Measurements from ENCODE around the gene FOXP1.

FOXP1 gene

GRCh38 chr3:71035314-71035713, 548.2 kb downstream of the FOXP1 start:
- no peak overlapping the region for H3K4me3 ChIP-seq (ENCODE audit: low read length)
- no peak overlapping the region for H2AFZ ChIP-seq (ENCODE audit: low read depth, low read length)
- H4K20me1 ChIP-seq (ENCODE audit: insufficient read depth, low read length): peaks cover 96% of the 10 kb centered on the region
- H3K9ac ChIP-seq (ENCODE audit: low read length): no peak overlapping the region
- peaks cover 100% of the 10 kb centered on the region for H3K79me2 ChIP-seq (ENCODE audit: low read length)
- no peaks in the 10 kb centered on the region for H3K9me3 ChIP-seq (ENCODE audit: insufficient read depth, low read length)
- no peak overlapping the region for H3K27ac ChIP-seq (ENCODE audit: low read length)
- H3K27me3 ChIP-seq (ENCODE audit: low read depth, low read length): no peaks in the 10 kb centered on the region
- H3K4me2 ChIP-seq (ENCODE audit: low read length): no peak overlapping the region
- TF ChIP-seq EZH2phosphoT487 (IDR thresholded peaks at IDR 0.05; ENCODE audit: low read depth) (no peak), CTCF (IDR thresholded peaks at IDR 0.05; ENCODE audit: low read depth, low read length) (no peak)
- peaks cover 10% of the 10 kb centered on the region for H3K4me1 ChIP-seq (ENCODE audit: low read length)
- peaks cover 95% of the 10 kb centered on the region for H3K36me3 ChIP-seq (replicated peaks; ENCODE audit: low read depth, low read length)

GRCh38 chr3:71033681-71034220, 549.8 kb downstream of the FOXP1 start:
- H3K4me1 ChIP-seq (ENCODE audit: low read length): peaks cover 10% of the 10 kb centered on the region
- H3K4me2 ChIP-seq (ENCODE audit: low read length): no peak overlapping the region
- no peak for TF ChIP-seq CTCF (IDR thresholded peaks at IDR 0.05; ENCODE audit: low read depth, low read length)
- TF ChIP-seq EZH2phosphoT487 (IDR thresholded peaks at IDR 0.05; ENCODE audit: low read depth): no peak
- H3K4me3 ChIP-seq (ENCODE audit: low read length): no peak overlapping the region
- peaks cover 97% of the 10 kb centered on the region for H4K20me1 ChIP-seq (ENCODE audit: insufficient read depth, low read length)
- H3K9me3 ChIP-seq (ENCODE audit: insufficient read depth, low read length): no peaks in the 10 kb centered on the region
- H3K79me2 ChIP-seq (ENCODE audit: low read length): peaks cover 100% of the 10 kb centered on the region
- H3K9ac ChIP-seq (ENCODE audit: low read length): no peak overlapping the region
- H3K36me3 ChIP-seq (replicated peaks; ENCODE audit: low read depth, low read length): peaks cover 88% of the 10 kb centered on the region
- H2AFZ ChIP-seq (ENCODE audit: low read depth, low read length): no peak overlapping the region
- no peaks in the 10 kb centered on the region for H3K27me3 ChIP-seq (ENCODE audit: low read depth, low read length)
- no peak overlapping the region for H3K27ac ChIP-seq (ENCODE audit: low read length)

- Histone ChIP-seq H4K20me1 (ENCODE audit: insufficient read depth, low read length) (peaks cover 94% of the 10 kb centered on the region), H3K4me1 (ENCODE audit: low read length) (peaks cover 14% of the 10 kb centered on the region), H3K9me3 (ENCODE audit: insufficient read depth, low read length) (no peaks in the 10 kb centered on the region), H3K9ac (ENCODE audit: low read length) (no peak overlapping the region), H3K27me3 (ENCODE audit: low read depth, low read length) (no peaks in the 10 kb centered on the region), H3K79me2 (ENCODE audit: low read length) (peaks cover 100% of the 10 kb centered on the region), H3K4me2 (ENCODE audit: low read length) (no peak overlapping the region), H3K36me3 (replicated peaks; ENCODE audit: low read depth, low read length) (peaks cover 81% of the 10 kb centered on the region), H3K27ac (ENCODE audit: low read length) (no peak overlapping the region), H2AFZ (ENCODE audit: low read depth, low read length) (no peak overlapping the region), H3K4me3 (ENCODE audit: low read length) (no peak overlapping the region)
- TF ChIP-seq EZH2phosphoT487 (IDR thresholded peaks at IDR 0.05; ENCODE audit: low read depth) (no peak), CTCF (IDR thresholded peaks at IDR 0.05; ENCODE audit: low read depth, low read length) (no peak)
Measured at GRCh38 chr3:71031914-71032521, 551.5 kb downstream of the FOXP1 start.

DNA sequence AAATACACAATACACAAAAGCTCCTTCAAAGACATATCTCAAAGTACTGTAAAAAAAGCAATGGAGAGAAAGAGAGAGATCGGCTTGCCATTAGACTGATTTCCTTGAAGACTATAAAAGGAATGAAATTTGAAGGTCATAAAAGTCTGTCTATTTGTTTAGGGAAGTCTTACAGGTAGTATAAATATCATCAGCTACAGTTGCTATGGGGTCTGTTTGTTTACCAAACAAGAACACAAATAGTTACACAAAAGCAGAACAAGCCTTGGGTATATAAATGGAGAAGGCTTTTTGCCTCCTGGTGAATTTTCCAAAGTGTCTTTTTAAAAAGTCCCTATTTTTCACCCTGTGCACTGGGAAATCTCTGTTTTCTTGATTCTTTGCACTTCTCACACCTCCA, 552.3 kb downstream of the FOXP1 start:
- Histone ChIP-seq H3K4me2 (ENCODE audit: low read length) (no peak overlapping the region), H3K27ac (ENCODE audit: low read length) (no peak overlapping the region), H3K27me3 (ENCODE audit: low read depth, low read length) (no peaks in the 10 kb centered on the region), H3K4me1 (ENCODE audit: low read length) (peaks cover 17% of the 10 kb centered on the region), H2AFZ (ENCODE audit: low read depth, low read length) (no peak overlapping the region), H3K79me2 (ENCODE audit: low read length) (peaks cover 100% of the 10 kb centered on the region), H3K36me3 (replicated peaks; ENCODE audit: low read depth, low read length) (peaks cover 77% of the 10 kb centered on the region), H4K20me1 (ENCODE audit: insufficient read depth, low read length) (peaks cover 94% of the 10 kb centered on the region), H3K4me3 (ENCODE audit: low read length) (no peak overlapping the region), H3K9me3 (ENCODE audit: insufficient read depth, low read length) (no peaks in the 10 kb centered on the region), H3K9ac (ENCODE audit: low read length) (no peak overlapping the region)
- TF ChIP-seq CTCF (IDR thresholded peaks at IDR 0.05; ENCODE audit: low read depth, low read length) (no peak), EZH2phosphoT487 (IDR thresholded peaks at IDR 0.05; ENCODE audit: low read depth) (no peak)

Measured in OCI-LY3 (cell line).